Fibroblast of lung (primary cell): Measurements from ENCODE around the gene CLK4. TPM values are rescaled to one million over a fixed set of nuclear protein-coding genes. Genes with fewer than 3 reads are reported as not detected.
A peak's percentile ranks its signal among the peaks of the same experiment; 100 is the strongest.

Source experiments
- DNase-seq, 2 donors: peaks; one replicate each; pipeline versions ENCODE4 v3.0.0 to v3.0.0-alpha.2; 2010; ENCODE audit warnings: low read depth in 2 of 2
- H2AFZ ChIP-seq: 2 replicates; pipeline ENCODE4 v1.5.1; 2012; ENCODE audit warnings: low read length, control low read depth, inconsistent platforms
- H3K27ac ChIP-seq: 2 replicates; pipeline ENCODE4 v1.5.1; 2011; ENCODE audit warnings: low read length, control low read depth; ENCODE audit not compliant: insufficient read depth
- H3K27me3 ChIP-seq: 2 replicates; pipeline ENCODE4 v1.5.1; 2011; ENCODE audit warnings: mild to moderate bottlenecking, low read length; ENCODE audit not compliant: control insufficient read depth, insufficient read depth
- H3K36me3 ChIP-seq: 2 replicates; pipeline ENCODE4 v1.5.1; 2011; ENCODE audit warnings: low read length; ENCODE audit not compliant: control insufficient read depth, insufficient read depth
- H3K4me1 ChIP-seq: 2 replicates; pipeline ENCODE4 v1.5.1; 2011; ENCODE audit warnings: low read length; ENCODE audit not compliant: control insufficient read depth, insufficient read depth; ENCODE audit errors: extremely low read depth
- H3K4me2 ChIP-seq: 2 replicates; pipeline ENCODE4 v1.5.1; 2011; ENCODE audit warnings: low read length, control low read depth; ENCODE audit not compliant: insufficient read depth; ENCODE audit errors: extremely low read depth
- H3K4me3 ChIP-seq, 4 experiments: fragments of 200-600 bp in 1 of 4; sonication (generic) in 1 of 4; replicated peaks in 1 of 4; 2 replicates each; pipeline ENCODE4 v1.5.1; 2011 to 2016; ENCODE audit warnings: low read length in 4 of 4, low read depth in 3 of 4, mild to moderate bottlenecking in 3 of 4, control low read depth in 2 of 4, inconsistent platforms in 1 of 4, mixed read lengths in 1 of 4; ENCODE audit not compliant: insufficient read depth in 1 of 4; ENCODE audit errors: control extremely low read depth in 1 of 4
- H3K79me2 ChIP-seq: 2 replicates; pipeline ENCODE4 v1.5.1; 2012; ENCODE audit warnings: mild to moderate bottlenecking, low read length, inconsistent platforms; ENCODE audit not compliant: control insufficient read depth, insufficient read depth
- H3K9ac ChIP-seq: 2 replicates; pipeline ENCODE4 v1.5.1; 2011; ENCODE audit warnings: mild to moderate bottlenecking, low read length, control low read depth; ENCODE audit not compliant: insufficient read depth
- H3K9me3 ChIP-seq: 2 replicates; pipeline ENCODE4 v1.5.1; 2012; ENCODE audit warnings: low read depth, low read length; ENCODE audit not compliant: control insufficient read depth, insufficient read depth
- H4K20me1 ChIP-seq: 2 replicates; pipeline ENCODE4 v1.5.1; 2011; ENCODE audit warnings: low read length; ENCODE audit not compliant: control insufficient read depth, insufficient read depth; ENCODE audit errors: extremely low read depth
- EZH2 ChIP-seq: IDR thresholded peaks from 2 replicates; pipeline ENCODE4 v1.5.1; 2012; ENCODE audit warnings: low read length, control low read depth, mild to moderate bottlenecking; ENCODE audit errors: missing control alignments
- polyA plus RNA-seq, 2 donors: library from polyadenylated mRNA; depleted of rRNA in 1 of 2; stranded (reverse) in 1 of 2; unstranded in 1 of 2; fragments of >200 nt; gene quantifications; 2 replicates each; pipeline ENCODE4 v1.2.1, GENCODE V29; 2011 to 2012; ENCODE audit warnings: missing spikeins in 1 of 2
- total RNA-seq: library from RNA; depleted of rRNA; stranded (reverse); fragments of >200 nt; gene quantifications from 2 replicates; pipeline ENCODE4 v1.2.1, GENCODE V29; 2014
- TF ChIP-seq, protein P1 (sequence below), 2 donors: IDR thresholded peaks in 1 of 2; conservative IDR thresholded peaks in 1 of 2; 1 replicate in 1 of 2; 2 replicates in 1 of 2; pipeline ENCODE4 v1.5.1; 2011 to 2012; ENCODE audit warnings: low read length in 2 of 2, control low read depth in 1 of 2, inconsistent platforms in 1 of 2, low read depth in 1 of 2, mild to moderate bottlenecking in 1 of 2

CLK4 gene
- total and polyA plus RNA-seq, 2 donors (not counting 1 experiment from before 2014, with no cell fraction given) = 20.7 to 27.9 TPM

DNA sequence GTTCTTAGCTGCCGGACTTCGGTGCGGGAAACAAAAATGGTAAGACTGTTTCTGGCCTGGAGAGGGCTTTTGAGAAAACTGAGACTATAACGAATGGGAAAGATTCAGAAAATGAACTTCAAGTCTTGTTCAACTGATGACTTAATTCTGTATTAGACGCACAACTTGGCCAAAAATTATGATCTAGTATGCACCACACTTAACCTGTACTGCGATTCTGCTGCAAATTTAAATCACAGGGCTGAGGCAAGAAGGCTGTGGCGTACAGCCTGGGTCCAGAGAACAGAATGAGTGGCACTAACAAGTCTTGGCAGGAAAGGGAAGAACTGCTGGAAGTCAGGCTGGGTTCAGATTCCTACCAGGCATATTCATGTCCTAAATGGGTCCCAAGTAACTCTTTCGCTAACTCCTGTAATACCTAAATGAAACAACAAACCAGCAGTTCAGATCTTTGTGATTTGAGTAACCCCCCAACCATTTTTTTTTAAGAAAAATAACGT lies 35.9 kb downstream of the CLK4 start:
- TF ChIP-seq, protein P1, sequence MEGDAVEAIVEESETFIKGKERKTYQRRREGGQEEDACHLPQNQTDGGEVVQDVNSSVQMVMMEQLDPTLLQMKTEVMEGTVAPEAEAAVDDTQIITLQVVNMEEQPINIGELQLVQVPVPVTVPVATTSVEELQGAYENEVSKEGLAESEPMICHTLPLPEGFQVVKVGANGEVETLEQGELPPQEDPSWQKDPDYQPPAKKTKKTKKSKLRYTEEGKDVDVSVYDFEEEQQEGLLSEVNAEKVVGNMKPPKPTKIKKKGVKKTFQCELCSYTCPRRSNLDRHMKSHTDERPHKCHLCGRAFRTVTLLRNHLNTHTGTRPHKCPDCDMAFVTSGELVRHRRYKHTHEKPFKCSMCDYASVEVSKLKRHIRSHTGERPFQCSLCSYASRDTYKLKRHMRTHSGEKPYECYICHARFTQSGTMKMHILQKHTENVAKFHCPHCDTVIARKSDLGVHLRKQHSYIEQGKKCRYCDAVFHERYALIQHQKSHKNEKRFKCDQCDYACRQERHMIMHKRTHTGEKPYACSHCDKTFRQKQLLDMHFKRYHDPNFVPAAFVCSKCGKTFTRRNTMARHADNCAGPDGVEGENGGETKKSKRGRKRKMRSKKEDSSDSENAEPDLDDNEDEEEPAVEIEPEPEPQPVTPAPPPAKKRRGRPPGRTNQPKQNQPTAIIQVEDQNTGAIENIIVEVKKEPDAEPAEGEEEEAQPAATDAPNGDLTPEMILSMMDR (conservative IDR thresholded peaks at IDR 0.05 in 1 of 2, IDR thresholded peaks at IDR 0.05 in 1 of 2; ENCODE audit: low read depth in 1 of 2, low read length in 2 of 2) = peak in 1 of 2 donors; percentile 1
- TF ChIP-seq EZH2 = no peak
- no peaks in the 10 kb centered on the region for H3K79me2 ChIP-seq
- no peaks in the 10 kb centered on the region for H3K4me1 ChIP-seq
- no peaks in the 10 kb centered on the region for H3K9me3 ChIP-seq
- DNase-seq = peak; percentile 6 to 26
- H3K4me2 ChIP-seq = no peak overlapping the region
- no peaks in the 10 kb centered on the region for H4K20me1 ChIP-seq
- H3K36me3 ChIP-seq = no peaks in the 10 kb centered on the region
- H3K27ac ChIP-seq = no peak overlapping the region
- peak overlapping the region in 1 of 4 experiments; percentile 51 for H3K4me3 ChIP-seq
- H3K27me3 ChIP-seq = peaks cover 5% of the 10 kb centered on the region
- H2AFZ ChIP-seq = no peak overlapping the region
- H3K9ac ChIP-seq = no peak overlapping the region

- Histone ChIP-seq H3K9ac (no peak within 1 kb of the TSS), H4K20me1 (no peaks in the 10 kb centered on the region), H2AFZ (no peak within 1 kb of the TSS), H3K4me1 (no peaks in the 10 kb centered on the region), H3K4me2 (peak within 1 kb of the TSS; percentile 58), H3K9me3 (peaks cover 3% of the 10 kb centered on the region), H3K36me3 (no peaks in the 10 kb centered on the region), H3K4me3 (peak within 1 kb of the TSS; percentile 10 to 51 (median 38)), H3K79me2 (no peaks in the 10 kb centered on the region), H3K27ac (no peak within 1 kb of the TSS), H3K27me3 (peaks cover 8% of the 10 kb centered on the region)
- DNase-seq = peak; percentile 58 to 60
- peak; percentile 30 for TF ChIP-seq EZH2
- TF ChIP-seq, protein P1 (conservative IDR thresholded peaks at IDR 0.05 in 1 of 2, IDR thresholded peaks at IDR 0.05 in 1 of 2; ENCODE audit: low read depth in 1 of 2, low read length in 2 of 2) = peak; percentile 79 to 82
Observed at GRCh38 chr5:178590141-178590923, 36.5 kb downstream of the CLK4 start, which contains the start of gene COL23A1. Gene COL23A1, minus strand, starts transcription at chr5:178590393.
